ENCODE measurements around the gene VPS51. TPM values are rescaled to one million over a fixed set of nuclear protein-coding genes. Genes with fewer than 3 reads are reported as not detected.

The VPS51 gene
- total and polyA plus RNA-seq, 12 donors = 28.0 to 269 (median 146) TPM

DNA sequence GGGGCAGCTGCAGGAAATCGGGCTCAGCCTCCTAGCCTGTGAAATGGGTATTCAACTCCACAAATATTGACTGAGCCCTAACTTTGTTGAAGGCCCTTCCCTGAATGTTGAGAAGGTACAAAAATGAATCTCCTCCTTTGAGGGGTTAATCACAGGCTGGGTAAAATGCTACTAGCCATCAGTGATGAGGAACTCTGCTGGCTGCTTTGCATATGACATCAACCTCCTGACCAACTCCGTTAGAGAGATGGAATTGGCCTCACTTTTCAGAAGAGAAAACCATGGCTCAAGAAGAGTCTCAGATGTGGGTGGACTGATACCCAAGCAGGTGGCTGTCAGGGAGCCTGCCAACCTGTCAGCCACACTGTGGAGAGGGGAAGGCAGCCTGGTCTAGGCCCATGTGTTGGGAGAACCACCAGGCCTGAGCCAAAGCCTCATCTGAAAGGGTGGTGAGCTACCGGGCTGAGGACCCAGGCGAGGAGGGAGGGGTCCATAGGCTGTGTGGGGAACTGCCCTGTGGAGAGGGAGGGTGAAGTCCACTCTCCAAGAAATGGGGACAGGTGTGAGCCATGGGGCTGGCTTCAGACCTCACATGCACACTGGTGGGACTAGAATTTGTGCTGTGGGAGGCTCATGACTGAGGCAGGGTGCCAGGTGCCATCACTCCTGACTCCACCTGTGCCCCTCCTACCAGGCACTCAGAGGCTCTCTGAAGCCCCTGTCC, 23.9 kb upstream of the VPS51 start:
- Histone ChIP-seq H3K9me3 (replicated peaks in 1 of 3) (no peaks in the 10 kb centered on the region), H3K36me3 (replicated peaks in 1 of 2) (no peaks in the 10 kb centered on the region), H3K27me3 (no peaks in the 10 kb centered on the region), H3K27ac (no peak overlapping the region), H3K4me3 (no peak overlapping the region), H3K4me1 (replicated peaks in 1 of 2) (no peaks in the 10 kb centered on the region)
- intact Hi-C loops (cut with DNase I) = loop anchor here in 1 of 2 donors (10.0 kb wide), 1 partner anchor 57 kb away; the partner anchor contains the start of gene ARL2
- WGBS, 4 donors = 62 to 67% (median 66%) methylated on average over 4 of the region's 4 CpGs
- no peak for DNase-seq
- TF ChIP-seq, protein P1, sequence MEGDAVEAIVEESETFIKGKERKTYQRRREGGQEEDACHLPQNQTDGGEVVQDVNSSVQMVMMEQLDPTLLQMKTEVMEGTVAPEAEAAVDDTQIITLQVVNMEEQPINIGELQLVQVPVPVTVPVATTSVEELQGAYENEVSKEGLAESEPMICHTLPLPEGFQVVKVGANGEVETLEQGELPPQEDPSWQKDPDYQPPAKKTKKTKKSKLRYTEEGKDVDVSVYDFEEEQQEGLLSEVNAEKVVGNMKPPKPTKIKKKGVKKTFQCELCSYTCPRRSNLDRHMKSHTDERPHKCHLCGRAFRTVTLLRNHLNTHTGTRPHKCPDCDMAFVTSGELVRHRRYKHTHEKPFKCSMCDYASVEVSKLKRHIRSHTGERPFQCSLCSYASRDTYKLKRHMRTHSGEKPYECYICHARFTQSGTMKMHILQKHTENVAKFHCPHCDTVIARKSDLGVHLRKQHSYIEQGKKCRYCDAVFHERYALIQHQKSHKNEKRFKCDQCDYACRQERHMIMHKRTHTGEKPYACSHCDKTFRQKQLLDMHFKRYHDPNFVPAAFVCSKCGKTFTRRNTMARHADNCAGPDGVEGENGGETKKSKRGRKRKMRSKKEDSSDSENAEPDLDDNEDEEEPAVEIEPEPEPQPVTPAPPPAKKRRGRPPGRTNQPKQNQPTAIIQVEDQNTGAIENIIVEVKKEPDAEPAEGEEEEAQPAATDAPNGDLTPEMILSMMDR (IDR thresholded peaks at IDR 0.05) = no peak
- TF ChIP-seq POLR2A (IDR thresholded peaks at IDR 0.05) = no peak

DNA sequence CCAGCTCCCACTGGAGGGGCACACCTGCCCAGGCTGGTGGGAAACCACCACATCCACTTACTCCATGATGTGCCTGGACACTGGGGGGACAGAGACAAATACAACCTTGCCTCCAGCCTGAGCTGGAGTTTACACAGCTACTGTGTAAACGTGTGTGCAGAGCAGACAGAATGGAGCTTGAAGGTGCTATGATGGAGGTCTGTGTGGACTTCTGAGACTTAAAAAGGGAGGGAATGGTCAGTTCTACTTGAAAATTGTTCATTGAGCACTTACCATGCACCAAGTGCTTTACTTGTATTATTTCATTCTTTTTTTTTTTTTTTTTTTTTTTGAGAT, 23.4 kb upstream of the VPS51 start:
- DNase-seq = no peak
- no peaks in the 10 kb centered on the region for H3K4me1 ChIP-seq (replicated peaks in 1 of 2)
- TF ChIP-seq POLR2A (IDR thresholded peaks at IDR 0.05) = no peak
- TF ChIP-seq, protein P1 (IDR thresholded peaks at IDR 0.05) = no peak
- H3K4me3 ChIP-seq = no peak overlapping the region
- 47 to 78% (median 61%) methylated on average over 1 of the region's 1 CpG for WGBS, 4 donors
- no peaks in the 10 kb centered on the region for H3K36me3 ChIP-seq (replicated peaks in 1 of 2)
- no peaks in the 10 kb centered on the region for H3K9me3 ChIP-seq (replicated peaks in 1 of 3)
- H3K27ac ChIP-seq = no peak overlapping the region
- intact Hi-C loops (cut with DNase I) = loop anchor here in 1 of 2 donors (10.0 kb wide), 1 partner anchor 58 kb away; the partner anchor contains the start of gene ARL2
- H3K27me3 ChIP-seq = no peaks in the 10 kb centered on the region

DNA sequence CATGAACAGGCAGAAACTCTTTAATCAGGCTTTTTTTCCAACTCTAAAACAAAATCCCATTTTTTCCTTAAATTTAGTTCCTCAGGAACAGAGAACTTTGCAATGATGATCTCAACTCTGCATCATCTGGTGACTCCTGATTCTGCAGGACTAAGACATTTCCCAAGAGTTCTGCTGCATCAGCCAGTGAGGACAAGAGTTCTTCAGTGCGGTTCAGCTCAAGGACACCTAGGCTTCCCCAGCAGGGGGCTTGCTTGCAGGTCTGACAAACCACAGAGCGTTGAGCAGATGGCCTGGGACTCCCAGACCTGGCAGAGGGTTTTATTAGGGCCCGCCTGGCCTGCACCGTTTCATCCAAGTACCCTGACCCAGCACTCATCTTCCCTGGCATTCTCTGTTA, 18.6 kb upstream of the VPS51 start:
- no peak overlapping the region for H3K4me3 ChIP-seq
- intact Hi-C loops (cut with DNase I) = loop anchor here in 1 of 2 donors (10.0 kb wide), 1 partner anchor 63 kb away; the partner anchor contains the start of gene ARL2

DNA sequence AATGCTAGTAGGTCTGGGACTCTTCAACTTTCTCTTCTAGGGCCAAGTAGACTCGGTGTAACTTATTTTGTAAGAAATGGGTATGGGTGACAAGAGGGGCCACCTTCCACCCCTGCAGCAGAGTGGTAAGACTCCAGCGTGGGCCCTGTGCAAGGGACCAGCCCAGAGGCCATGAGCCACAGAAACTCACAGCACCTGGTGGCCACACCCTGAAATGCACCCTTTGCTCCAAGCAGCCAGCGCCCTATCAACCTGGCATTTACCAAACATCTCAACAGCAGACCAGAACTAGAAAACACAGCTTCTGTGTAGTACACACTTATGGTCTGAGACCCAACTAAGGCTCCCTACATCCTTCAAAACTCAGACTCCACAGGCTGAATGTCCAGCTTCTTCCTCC, 17.9 kb upstream of the VPS51 start:
- DNase-seq = peak in 6 of 7 donors; percentile 29 to 72 (median 60)
- Histone ChIP-seq H3K27ac (no peak overlapping the region), H3K27me3 (no peaks in the 10 kb centered on the region), H3K36me3 (replicated peaks in 1 of 2) (no peaks in the 10 kb centered on the region), H3K4me3 (no peak overlapping the region), H3K9me3 (replicated peaks in 1 of 3) (no peaks in the 10 kb centered on the region), H3K4me1 (replicated peaks in 1 of 2) (peaks cover 0 to under 1% of the 10 kb centered on the region in 2 donors)
- TF ChIP-seq, protein P1 (IDR thresholded peaks at IDR 0.05) = peak; percentile 32 to 65 (median 53)
- TF ChIP-seq POLR2A (IDR thresholded peaks at IDR 0.05) = no peak
- intact Hi-C loops (cut with DNase I) = loop anchor here in 1 of 2 donors (10.0 kb wide), 1 partner anchor 63 kb away; the partner anchor contains the start of gene ARL2
- 58 to 72% (median 69%) methylated on average over 3 of the region's 3 CpGs for WGBS, 4 donors

More for the DNA sequence above, 18.6 kb upstream of the VPS51 start:
- no peak overlapping the region for H3K27ac ChIP-seq
- 64 to 86% (median 78%) methylated on average over 2 to 4 of the region's 4 CpGs for WGBS, 4 donors
- H3K36me3 ChIP-seq (replicated peaks in 1 of 2) = no peaks in the 10 kb centered on the region
- no peaks in the 10 kb centered on the region for H3K9me3 ChIP-seq (replicated peaks in 1 of 3)
- H3K4me1 ChIP-seq (replicated peaks in 1 of 2) = no peaks in the 10 kb centered on the region
- DNase-seq = no peak
- no peak for TF ChIP-seq POLR2A (IDR thresholded peaks at IDR 0.05)
- TF ChIP-seq, protein P1 (IDR thresholded peaks at IDR 0.05) = no peak
- no peaks in the 10 kb centered on the region for H3K27me3 ChIP-seq

All from adrenal gland (tissue), 12 donors.